Stromal cell of bone marrow (primary cell): ENCODE data around the gene FKBP8.
"Not testable (repeated sequence)": the region's sequence is repeated elsewhere in the genome, so short reads cannot be mapped to it uniquely, and the experiment has no call there.

Experiments used
- DNase-seq: peaks from one replicate; pipeline ENCODE4 v3.0.0-alpha.2; 2012; ENCODE audit warnings: low read depth

Gene FKBP8

GRCh38 chr19:18542941-18543813 is at the start of gene FKBP8:
Gene FKBP8 (minus strand): TSS chr19:18543573. CDS start chr19:18541970, 1,603 bp downstream.
- peak; percentile 70 for DNase-seq

GRCh38 chr19:18592732-18593131 is 49.4 kb upstream of the FKBP8 start:
- not testable (repeated sequence) for DNase-seq

- no peak for DNase-seq
These were observed 48.5 kb upstream of the FKBP8 start for GRCh38 chr19:18591735-18592385.

- peak; percentile 31 for DNase-seq
These were observed 47.2 kb upstream of the FKBP8 start for GRCh38 chr19:18590273-18591272.

- no peak for DNase-seq
These were observed 46.3 kb upstream of the FKBP8 start for GRCh38 chr19:18589380-18590272.

GRCh38 chr19:18588611-18589379 is 45.4 kb upstream of the FKBP8 start, which contains the start of gene REX1BD:
Gene REX1BD (plus strand): TSS chr19:18588798. CDS start chr19:18588802, 4 bp downstream.
- DNase-seq, result peak; percentile 49

- DNase-seq, result no peak
These were observed 44.7 kb upstream of the FKBP8 start for GRCh38 chr19:18587962-18588610.

GRCh38 chr19:18587561-18587960 is 44.2 kb upstream of the FKBP8 start:
- no peak for DNase-seq

GRCh38 chr19:18586306-18586705 is 42.9 kb upstream of the FKBP8 start:
- no peak for DNase-seq

GRCh38 chr19:18580311-18580710 is 36.9 kb upstream of the FKBP8 start:
- DNase-seq, result no peak

- DNase-seq, result no peak
These were observed 34.1 kb upstream of the FKBP8 start for GRCh38 chr19:18577365-18577914.

- no peak for DNase-seq
These were observed 33.0 kb upstream of the FKBP8 start for GRCh38 chr19:18576383-18576782.

GRCh38 chr19:18574691-18575291 is 31.4 kb upstream of the FKBP8 start:
- DNase-seq, result no peak

GRCh38 chr19:18571564-18572344 is 28.4 kb upstream of the FKBP8 start, which contains the start of gene UBA52:
Gene UBA52 (plus strand): TSS chr19:18571857. CDS start chr19:18573301, 1,444 bp downstream.
- DNase-seq, result peak; percentile 92

GRCh38 chr19:18568367-18568766 is 25.0 kb upstream of the FKBP8 start:
- DNase-seq, result no peak

- DNase-seq, result no peak
These were observed 23.6 kb upstream of the FKBP8 start for GRCh38 chr19:18566953-18567352.

- no peak for DNase-seq
These were observed 18.7 kb upstream of the FKBP8 start for GRCh38 chr19:18562086-18562485.

- DNase-seq, result no peak
These were observed 16.3 kb upstream of the FKBP8 start for GRCh38 chr19:18559685-18560084.
